Fibroblast of upper back skin (primary cell): Measurements from ENCODE around the gene KHK.
"Not testable (repeated sequence)": the region's sequence is repeated elsewhere in the genome, so short reads cannot be mapped to it uniquely, and the experiment has no call there.

Source experiments
- DNase-seq: peaks from one replicate; pipeline ENCODE4 v3.0.0-alpha.2; 2013

Gene KHK

DNA sequence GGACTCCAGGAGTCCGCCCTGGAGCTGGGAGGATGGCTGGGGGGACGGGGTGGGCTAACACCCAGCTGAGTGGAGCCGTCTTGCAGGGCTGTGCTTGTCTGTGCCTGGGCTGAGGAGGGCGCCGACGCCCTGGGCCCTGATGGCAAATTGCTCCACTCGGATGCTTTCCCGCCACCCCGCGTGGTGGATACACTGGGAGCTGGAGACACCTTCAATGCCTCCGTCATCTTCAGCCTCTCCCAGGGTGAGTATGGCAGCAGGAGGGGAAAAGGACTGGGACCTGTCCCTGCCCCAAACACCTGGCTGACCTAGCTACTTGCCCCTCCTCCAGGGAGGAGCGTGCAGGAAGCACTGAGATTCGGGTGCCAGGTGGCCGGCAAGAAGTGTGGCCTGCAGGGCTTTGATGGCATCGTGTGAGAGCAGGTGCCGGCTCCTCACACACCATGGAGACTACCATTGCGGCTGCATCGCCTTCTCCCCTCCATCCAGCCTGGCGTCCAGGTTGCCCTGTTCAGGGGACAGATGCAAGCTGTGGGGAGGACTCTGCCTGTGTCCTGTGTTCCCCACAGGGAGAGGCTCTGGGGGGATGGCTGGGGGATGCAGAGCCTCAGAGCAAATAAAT, 12.9 kb downstream of the KHK start:
- no peak for DNase-seq

DNA sequence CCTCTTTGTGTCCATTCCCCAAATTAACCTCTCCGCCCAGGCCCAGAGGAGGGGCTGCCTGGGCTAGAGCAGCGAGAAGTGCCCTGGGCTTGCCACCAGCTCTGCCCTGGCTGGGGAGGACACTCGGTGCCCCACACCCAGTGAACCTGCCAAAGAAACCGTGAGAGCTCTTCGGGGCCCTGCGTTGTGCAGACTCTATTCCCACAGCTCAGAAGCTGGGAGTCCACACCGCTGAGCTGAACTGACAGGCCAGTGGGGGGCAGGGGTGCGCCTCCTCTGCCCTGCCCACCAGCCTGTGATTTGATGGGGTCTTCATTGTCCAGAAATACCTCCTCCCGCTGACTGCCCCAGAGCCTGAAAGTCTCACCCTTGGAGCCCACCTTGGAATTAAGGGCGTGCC, 13.5 kb downstream of the KHK start:
- DNase-seq = no peak

DNA sequence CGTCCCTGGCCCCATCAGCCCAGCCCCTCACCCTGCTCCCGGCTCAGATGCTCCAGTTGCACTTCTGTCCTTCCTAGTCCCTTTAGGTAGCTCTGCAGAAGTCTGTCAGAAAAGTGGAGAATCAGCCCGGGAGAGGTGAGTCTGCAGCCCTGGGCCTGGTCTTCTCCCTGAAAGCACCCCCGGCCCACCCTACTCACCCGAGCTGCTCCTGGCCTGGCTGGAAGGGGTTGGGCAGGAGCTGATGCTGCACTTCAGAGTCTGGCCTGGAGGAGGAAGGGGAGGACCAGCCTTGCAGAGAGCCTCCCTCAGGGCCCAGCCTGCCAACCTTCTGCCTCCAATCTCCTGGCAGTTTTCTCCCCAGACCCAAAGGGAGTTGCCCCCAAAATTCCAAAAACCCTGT, 15.8 kb downstream of the KHK start:
- no peak for DNase-seq

DNA sequence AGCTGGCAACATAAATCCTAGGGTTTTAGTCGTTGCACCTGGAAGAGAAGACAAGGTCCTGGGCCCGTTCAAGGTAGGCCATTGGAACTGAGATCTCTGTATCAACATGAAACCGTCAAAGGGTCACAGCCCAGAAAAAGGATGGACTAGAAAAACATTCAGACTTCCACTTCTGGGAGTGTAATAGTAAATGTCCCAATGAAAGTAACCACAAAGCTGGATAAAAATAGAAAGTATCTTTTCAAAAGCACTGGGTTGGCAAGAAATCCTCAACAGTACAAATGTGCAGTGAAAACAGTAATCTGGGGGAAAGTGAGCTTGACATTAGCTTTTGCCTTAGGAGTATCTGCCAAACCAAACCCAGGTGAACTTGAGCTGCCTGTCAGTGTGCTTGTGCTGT, 19.4 kb downstream of the KHK start:
- no peak for DNase-seq

DNA sequence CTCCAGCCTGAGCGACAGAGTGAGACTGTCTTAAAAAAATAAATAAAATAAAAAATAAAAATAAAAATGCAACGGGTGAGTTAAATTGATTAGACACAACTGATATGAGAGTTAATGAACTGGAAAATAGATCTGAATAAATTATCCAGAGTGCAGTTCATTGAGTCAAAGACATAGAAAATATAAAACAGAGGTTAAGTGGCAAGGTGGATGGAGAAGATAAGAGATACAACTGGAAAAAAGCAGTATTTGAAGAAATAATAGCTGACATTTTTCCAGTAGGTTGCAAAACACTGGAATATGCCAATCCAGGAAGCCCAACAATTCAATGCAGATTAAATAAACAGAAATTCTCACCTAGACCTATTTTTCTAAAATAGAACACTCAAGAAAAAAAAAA, 21.6 kb downstream of the KHK start:
- DNase-seq = no peak

DNA sequence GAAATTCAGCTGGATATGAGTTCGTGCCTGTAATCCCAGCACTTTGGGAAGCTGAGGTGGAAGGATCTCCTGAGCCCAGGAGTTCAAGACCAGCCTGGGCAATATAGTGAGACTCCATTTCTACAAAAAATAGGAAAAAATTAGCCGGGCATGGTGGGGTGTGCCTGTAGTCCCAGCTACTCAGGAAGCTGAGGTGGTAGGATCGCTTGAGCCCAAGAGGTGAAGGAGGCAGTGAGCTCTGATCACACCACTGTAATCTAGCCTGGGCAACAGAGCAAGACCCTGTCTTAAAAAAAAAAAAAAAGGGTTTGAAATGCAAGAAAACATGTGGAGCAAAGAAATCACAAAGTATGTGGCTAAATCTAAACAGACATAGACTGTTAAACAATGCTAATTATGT, 22.5 kb downstream of the KHK start:
- DNase-seq = no peak

- not testable (repeated sequence) for DNase-seq
Measured at GRCh38 chr2:27110603-27111352, 24.2 kb downstream of the KHK start.

GRCh38 chr2:27111392-27112078, 25.0 kb downstream of the KHK start:
- not testable (repeated sequence) for DNase-seq

- no peak for DNase-seq
Measured at GRCh38 chr2:27115519-27115918, 28.9 kb downstream of the KHK start.

- DNase-seq = no peak
Measured at GRCh38 chr2:27117995-27118524, 31.5 kb downstream of the KHK start.

GRCh38 chr2:27118525-27119329, 32.2 kb downstream of the KHK start, which contains the start of gene CGREF1:
CGREF1 (minus strand) TSS chr2:27119128; CDS start chr2:27104366, 14,762 bp downstream.
- DNase-seq = no peak

DNA sequence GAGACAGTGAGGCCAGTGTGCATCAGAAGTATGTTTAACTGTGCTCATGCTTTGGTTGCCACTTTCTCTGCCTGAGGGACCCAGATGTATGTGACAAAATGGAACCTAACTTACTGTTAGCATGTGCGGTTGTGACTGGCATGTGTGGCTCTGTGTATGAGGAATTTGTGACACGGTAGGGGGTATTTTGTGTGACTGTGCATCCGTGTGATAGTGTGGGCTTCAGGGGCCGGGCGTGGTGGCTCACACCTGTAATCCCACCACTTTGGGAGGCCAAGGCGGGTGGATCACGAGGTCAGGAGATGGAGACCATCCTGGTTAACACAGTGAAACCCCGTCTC, 32.7 kb downstream of the KHK start:
- not testable (repeated sequence) for DNase-seq

DNA sequence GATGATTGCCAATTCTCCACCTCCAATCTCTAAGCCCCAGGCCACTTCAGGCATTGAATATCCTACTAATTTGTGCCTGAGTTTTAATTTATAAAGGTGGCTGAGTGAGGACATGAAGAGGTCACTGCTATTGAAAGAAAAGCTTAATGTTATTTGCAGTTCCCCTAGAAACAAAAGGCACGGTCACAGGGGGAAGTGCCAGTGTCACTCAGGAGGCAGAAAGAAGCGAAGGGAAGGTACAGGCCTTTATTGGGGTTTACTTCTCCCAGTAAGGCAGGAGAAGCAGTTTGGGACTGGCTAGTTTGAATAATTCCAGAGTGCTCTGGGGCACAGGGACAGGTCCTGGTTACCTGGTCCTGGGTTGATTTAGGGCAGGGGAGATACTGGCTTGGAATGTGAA, 35.3 kb downstream of the KHK start:
- no peak for DNase-seq

DNA sequence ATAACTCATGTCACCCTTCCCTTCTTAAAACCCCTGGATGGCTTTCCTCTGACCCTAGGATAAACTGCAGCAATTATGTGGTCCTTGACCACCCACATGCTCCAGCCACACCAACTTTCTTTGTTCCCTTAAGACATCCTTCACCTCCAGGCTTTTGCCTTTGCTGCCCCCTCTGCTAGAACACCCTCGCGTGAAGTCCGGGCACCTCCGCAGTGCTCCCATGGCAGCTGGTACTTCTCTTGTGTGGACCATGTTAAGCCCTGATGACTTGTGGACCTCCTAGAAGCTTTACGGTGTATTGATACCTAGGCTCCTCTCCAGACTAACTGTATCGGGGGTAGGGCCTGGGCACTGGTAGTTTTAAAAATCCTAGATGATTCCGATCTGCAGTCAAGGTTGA, 36.2 kb downstream of the KHK start:
- no peak for DNase-seq

DNA sequence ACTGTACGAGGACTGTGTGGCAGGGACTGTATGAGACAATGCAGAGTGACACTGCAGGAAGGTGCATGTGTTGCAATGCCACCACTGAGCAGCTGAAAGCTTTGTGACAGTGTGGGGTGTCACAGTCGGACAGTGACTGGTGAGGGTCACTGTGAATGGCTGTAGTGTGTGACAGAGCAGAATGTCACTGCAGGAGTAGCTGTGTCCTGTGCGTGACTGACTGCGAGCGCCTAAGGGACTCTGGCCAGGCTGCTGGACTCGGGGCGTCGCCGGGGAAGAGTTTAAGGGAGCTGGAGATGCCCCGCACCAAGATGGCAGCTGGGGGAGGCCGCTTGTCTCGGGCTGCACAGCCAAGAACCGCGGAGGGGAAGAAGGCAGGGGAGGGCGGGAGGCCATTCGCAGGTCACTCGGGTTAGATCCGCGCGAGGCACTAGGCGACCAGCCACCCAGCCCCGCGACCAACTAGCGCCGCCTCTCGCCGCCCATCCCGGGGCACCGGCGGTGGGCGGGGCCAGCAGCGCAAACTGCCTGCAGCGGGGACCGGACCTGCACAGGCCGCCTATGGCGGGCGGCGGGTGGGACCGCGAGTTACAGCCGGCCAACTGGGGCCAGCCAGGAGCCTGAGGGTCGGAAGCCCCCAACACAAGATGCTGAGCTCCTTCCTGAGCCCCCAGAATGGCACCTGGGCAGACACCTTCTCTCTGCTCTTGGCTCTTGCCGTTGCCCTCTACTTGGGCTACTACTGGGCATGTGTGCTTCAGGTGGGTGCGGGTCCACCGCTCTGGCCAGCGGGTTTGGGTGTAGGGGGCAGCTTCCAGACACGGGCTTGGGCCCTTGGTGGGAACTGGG, 37.0 kb downstream of the KHK start, which contains the start of gene ABHD1:
Gene ABHD1, plus strand, starts transcription at position 514 of the 849 bp plus-strand sequence. Its CDS starts 134 bp downstream, at position 648.
- peak; percentile 7 for DNase-seq

DNA sequence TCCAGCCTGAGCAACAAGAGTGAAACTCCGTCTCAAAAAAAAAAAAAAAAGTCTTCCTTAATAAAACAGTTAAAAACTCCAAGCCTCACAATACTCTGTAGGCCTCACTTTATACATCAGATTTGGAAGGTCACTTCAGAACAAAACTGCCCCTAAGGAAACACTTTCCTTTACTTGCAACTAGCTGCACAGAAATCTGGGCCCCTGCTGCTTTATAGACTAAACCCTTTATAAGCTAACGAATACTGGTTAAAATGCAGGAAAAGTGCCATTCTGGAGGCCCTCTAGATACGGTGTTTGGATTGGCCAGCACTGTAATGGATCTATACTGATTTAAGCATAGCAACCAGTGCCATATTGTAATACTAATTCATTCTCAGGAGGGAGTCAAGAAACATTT, 38.5 kb downstream of the KHK start:
- DNase-seq = no peak

DNA sequence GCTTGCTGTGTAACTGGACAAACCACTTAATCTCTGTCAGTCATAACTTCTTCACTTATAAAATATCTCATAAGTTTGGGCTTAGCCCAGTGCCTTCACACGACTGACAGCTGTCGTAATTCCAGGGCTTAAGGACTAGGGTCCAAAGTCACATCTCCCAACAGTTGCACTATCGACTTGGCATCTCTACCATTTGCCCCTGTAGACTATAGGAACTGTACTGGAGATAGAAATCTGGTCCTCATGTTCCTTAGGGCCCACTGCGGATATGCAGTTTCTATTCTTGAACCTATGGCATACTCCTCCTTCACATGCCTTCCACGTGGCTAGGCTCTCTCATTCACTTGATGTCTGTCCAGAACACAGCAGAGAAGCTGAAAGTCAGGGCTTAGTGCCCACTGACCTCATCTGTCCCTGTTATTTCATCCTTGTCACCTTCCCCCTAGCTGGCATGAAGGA, 39.7 kb downstream of the KHK start:
- DNase-seq = no peak

DNA sequence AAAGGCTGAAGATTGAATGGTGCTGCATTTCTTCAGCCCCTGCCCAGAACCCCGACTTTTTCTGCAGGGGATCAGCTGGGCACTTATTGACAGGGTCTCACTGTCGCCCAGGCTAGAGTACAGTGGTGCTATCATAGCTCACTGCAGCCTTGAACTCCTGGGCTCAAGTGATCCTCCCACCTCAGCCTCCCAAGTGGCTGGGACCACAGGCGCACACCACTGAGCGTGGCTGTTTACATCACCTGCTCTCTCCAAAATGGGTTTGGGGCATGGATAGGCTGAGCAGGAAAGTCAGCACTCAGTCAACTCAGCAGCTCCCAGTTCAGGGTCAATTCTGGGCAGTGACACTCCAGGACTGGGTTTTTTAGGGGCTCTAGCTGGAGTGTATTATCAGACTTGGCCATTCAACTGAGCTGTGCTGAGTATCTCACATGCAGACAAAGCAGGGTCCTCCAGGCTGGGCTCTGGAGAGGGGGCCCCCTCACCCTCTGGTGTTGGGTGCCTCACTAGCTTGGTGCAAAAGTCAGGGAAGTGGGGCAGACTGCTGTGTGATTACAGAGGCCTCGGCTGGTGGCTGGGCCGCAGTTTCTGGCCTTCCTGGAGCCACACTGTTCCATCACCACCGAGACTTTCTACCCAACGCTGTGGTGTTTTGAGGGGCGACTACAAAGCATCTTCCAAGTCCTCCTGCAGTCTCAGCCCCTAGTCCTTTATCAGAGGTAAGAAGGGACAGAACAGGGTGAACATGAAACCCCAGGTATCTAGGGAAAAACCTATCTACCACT, 41.5 kb downstream of the KHK start:
- no peak for DNase-seq

- no peak for DNase-seq
Measured at GRCh38 chr2:27128668-27129571, 42.3 kb downstream of the KHK start.

DNA sequence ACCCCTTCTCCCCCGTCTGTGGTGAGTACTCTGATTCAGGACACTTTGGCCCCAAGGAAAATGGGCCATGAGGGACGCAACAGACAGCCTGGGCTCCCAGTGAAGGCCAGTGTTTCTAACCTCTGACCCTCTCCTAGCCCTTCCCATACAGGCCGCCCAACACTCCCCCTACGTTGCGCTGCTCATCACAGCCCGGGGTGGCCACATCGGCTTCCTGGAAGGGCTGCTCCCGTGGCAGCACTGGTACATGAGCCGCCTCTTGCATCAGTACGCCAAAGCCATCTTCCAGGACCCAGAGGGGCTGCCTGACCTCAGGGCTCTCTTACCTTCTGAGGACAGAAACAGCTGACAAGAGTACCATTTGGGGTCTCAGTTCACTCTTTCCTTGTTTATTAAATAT, 43.8 kb downstream of the KHK start:
- no peak for DNase-seq
